ENCODE data around the gene RPS3. TPM values are rescaled to one million over a fixed set of nuclear protein-coding genes. Genes with fewer than 3 reads are reported as not detected.

The RPS3 gene
- total and polyA plus RNA-seq, 2 donors (not counting 1 experiment from before 2014, with no cell fraction given): 3,389 to 3,642 TPM

DNA sequence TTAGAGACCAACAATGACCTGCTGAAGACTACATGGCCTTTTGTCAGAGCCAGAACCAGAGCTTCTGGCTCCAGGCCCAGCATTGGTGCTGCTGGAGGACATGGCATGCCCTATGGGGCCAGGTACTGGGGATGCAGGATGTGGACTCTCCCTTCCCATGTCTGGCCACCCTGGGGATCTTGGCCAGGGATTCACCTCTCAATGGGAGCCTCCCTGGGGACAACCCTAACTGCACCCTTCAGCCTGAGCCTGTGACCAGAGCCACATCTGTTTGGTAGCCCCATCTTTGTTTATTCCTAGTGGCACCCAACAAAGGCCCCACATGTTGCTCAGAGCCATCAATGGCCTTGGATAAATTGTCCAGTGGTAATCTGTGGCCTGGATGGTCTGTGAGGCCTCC is 27.9 kb downstream of the RPS3 start:
- H3K4me1 Mint-ChIP-seq: peaks cover 26% of the 10 kb centered on the region
- Histone ChIP-seq H4K20me1 (ENCODE audit: control insufficient read depth, insufficient read depth, low read length, poor library complexity, severe bottlenecking) (no peaks in the 10 kb centered on the region), H3K9me3 (ENCODE audit: control extremely low read depth in 1 of 3, control insufficient read depth in 2 of 3, insufficient read depth in 1 of 3, low read length in 2 of 3) (peaks cover 0 to 11% (median 0%) of the 10 kb centered on the region in 3 donors), H3K36me3 (replicated peaks in 1 of 2; ENCODE audit: control extremely low read depth in 1 of 2, control insufficient read depth in 1 of 2, extremely low read depth in 1 of 2, insufficient read depth in 2 of 2, low read length in 1 of 2) (peaks cover 0 to 8% of the 10 kb centered on the region in 2 experiments), H3K9ac (ENCODE audit: low read length) (no peak overlapping the region), H2AFZ (ENCODE audit: insufficient read depth, low read depth, low read length, poor library complexity, severe bottlenecking) (no peak overlapping the region), H3K27me3 (replicated peaks in 1 of 4; ENCODE audit: control extremely low read depth in 1 of 4, control insufficient read depth in 3 of 4, insufficient read depth in 4 of 4, low read length in 3 of 4) (peaks cover 0 to 43% (median 23%) of the 10 kb centered on the region in 4 experiments), H3K79me2 (ENCODE audit: control insufficient read depth, insufficient read depth, low read length) (no peaks in the 10 kb centered on the region), H3K27ac (ENCODE audit: low read length in 2 of 2) (no peak overlapping the region), H3K4me3 (ENCODE audit: control extremely low read depth in 1 of 5, extremely low read depth in 1 of 5, insufficient read depth in 1 of 5, low read depth in 2 of 5, low read length in 4 of 5) (no peak overlapping the region), H3K4me2 (replicated peaks; ENCODE audit: low read depth, low read length, poor library complexity, severe bottlenecking) (no peak overlapping the region), H3K4me1 (ENCODE audit: control insufficient read depth in 2 of 2, insufficient read depth in 2 of 2, low read length in 2 of 2) (peaks cover 22 to 28% of the 10 kb centered on the region in 2 donors)
- DNase-seq (no peak), ATAC-seq (ENCODE audit: low read depth) (no peak)
- H3K9me3 Mint-ChIP-seq (ENCODE audit: insufficient read depth): no peaks in the 10 kb centered on the region
- ChIA-PET POLR2A (no interaction called here), CTCF (no interaction called here)
- peaks cover 39% of the 10 kb centered on the region for H3K27me3 Mint-ChIP-seq
- intact Hi-C loops (cut with micrococcal nuclease): no loop called here
- H3K4me3 Mint-ChIP-seq: no peak overlapping the region
- TF ChIP-seq, protein P1, sequence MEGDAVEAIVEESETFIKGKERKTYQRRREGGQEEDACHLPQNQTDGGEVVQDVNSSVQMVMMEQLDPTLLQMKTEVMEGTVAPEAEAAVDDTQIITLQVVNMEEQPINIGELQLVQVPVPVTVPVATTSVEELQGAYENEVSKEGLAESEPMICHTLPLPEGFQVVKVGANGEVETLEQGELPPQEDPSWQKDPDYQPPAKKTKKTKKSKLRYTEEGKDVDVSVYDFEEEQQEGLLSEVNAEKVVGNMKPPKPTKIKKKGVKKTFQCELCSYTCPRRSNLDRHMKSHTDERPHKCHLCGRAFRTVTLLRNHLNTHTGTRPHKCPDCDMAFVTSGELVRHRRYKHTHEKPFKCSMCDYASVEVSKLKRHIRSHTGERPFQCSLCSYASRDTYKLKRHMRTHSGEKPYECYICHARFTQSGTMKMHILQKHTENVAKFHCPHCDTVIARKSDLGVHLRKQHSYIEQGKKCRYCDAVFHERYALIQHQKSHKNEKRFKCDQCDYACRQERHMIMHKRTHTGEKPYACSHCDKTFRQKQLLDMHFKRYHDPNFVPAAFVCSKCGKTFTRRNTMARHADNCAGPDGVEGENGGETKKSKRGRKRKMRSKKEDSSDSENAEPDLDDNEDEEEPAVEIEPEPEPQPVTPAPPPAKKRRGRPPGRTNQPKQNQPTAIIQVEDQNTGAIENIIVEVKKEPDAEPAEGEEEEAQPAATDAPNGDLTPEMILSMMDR (IDR thresholded peaks at IDR 0.05): no peak
- no peak for TF ChIP-seq EZH2 (IDR thresholded peaks at IDR 0.05; ENCODE audit: borderline replicate concordance, insufficient read depth, low read depth, low read length, poor library complexity, severe bottlenecking)
- H3K27ac Mint-ChIP-seq: no peak overlapping the region

DNA sequence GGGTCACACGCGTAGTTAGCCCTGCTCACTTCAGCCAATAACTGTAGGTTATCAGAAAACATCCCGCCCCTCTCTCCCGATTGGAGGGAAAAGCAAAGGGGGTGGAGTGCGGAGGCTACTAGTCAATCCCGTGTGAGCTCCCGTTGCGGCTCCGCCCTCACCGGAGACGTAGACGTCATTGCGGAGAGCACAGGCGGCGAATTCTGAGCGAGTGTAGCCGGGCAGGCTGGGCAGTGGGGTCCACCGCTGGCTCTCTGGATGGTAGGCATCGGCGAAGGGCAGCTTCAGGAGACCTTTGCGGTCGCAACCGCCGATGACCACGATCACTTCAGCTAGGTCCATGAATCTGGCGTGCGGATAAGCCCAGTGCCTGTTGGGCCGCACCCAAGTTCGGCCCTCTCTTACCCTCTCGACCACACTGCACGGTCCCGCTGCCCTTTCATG is 29.0 kb downstream of the RPS3 start:
- CTCF ChIA-PET: interaction anchor here (1.0 kb wide), 1 partner anchor 17 kb away, joined by 4 read pairs; no protein-coding TSS in a partner anchor

More for the DNA sequence above, 29.0 kb downstream of the RPS3 start:
- intact Hi-C loops (cut with micrococcal nuclease): no loop called here
- ATAC-seq (ENCODE audit: low read depth) (peak; percentile 71), DNase-seq (peak; percentile 78)
- POLR2A ChIA-PET: no interaction called here
- no peak overlapping the region for H3K27ac ChIP-seq (ENCODE audit: low read length in 2 of 2)
- H3K4me3 ChIP-seq (ENCODE audit: control extremely low read depth in 1 of 5, extremely low read depth in 1 of 5, insufficient read depth in 1 of 5, low read depth in 2 of 5, low read length in 4 of 5): peak overlapping the region in 4 of 5 experiments; percentile 23 to 49 (median 40)
- H3K27ac Mint-ChIP-seq: no peak overlapping the region
- H3K4me1 Mint-ChIP-seq: peaks cover 26% of the 10 kb centered on the region
- no peaks in the 10 kb centered on the region for H3K36me3 ChIP-seq (replicated peaks in 1 of 2; ENCODE audit: control extremely low read depth in 1 of 2, control insufficient read depth in 1 of 2, extremely low read depth in 1 of 2, insufficient read depth in 2 of 2, low read length in 1 of 2)
- H3K9me3 ChIP-seq (ENCODE audit: control extremely low read depth in 1 of 3, control insufficient read depth in 2 of 3, insufficient read depth in 1 of 3, low read length in 2 of 3): peaks cover 0 to 11% (median 0%) of the 10 kb centered on the region in 3 donors
- no peaks in the 10 kb centered on the region for H3K9me3 Mint-ChIP-seq (ENCODE audit: insufficient read depth)
- peak overlapping the region; percentile 83 for H3K4me3 Mint-ChIP-seq
- H3K79me2 ChIP-seq (ENCODE audit: control insufficient read depth, insufficient read depth, low read length): no peaks in the 10 kb centered on the region
- peaks cover 0 to 54% (median 27%) of the 10 kb centered on the region in 4 experiments for H3K27me3 ChIP-seq (replicated peaks in 1 of 4; ENCODE audit: control extremely low read depth in 1 of 4, control insufficient read depth in 3 of 4, insufficient read depth in 4 of 4, low read length in 3 of 4)
- peaks cover 46% of the 10 kb centered on the region for H3K27me3 Mint-ChIP-seq
- no peak overlapping the region for H2AFZ ChIP-seq (ENCODE audit: insufficient read depth, low read depth, low read length, poor library complexity, severe bottlenecking)
- H3K4me2 ChIP-seq (replicated peaks; ENCODE audit: low read depth, low read length, poor library complexity, severe bottlenecking): peak overlapping the region; percentile 57
- whole genome bisulfite sequencing (ENCODE audit: insufficient coverage): 17% methylated on average over 30 of the region's 32 CpGs
- H4K20me1 ChIP-seq (ENCODE audit: control insufficient read depth, insufficient read depth, low read length, poor library complexity, severe bottlenecking): no peaks in the 10 kb centered on the region
- no peak overlapping the region for H3K9ac ChIP-seq (ENCODE audit: low read length)
- peaks cover 22 to 28% of the 10 kb centered on the region in 2 donors for H3K4me1 ChIP-seq (ENCODE audit: control insufficient read depth in 2 of 2, insufficient read depth in 2 of 2, low read length in 2 of 2)
- TF ChIP-seq, protein P1 (IDR thresholded peaks at IDR 0.05): no peak
- TF ChIP-seq EZH2 (IDR thresholded peaks at IDR 0.05; ENCODE audit: borderline replicate concordance, insufficient read depth, low read depth, low read length, poor library complexity, severe bottlenecking): no peak
